T-helper 22 cell (primary cell): ENCODE measurements around the gene FAM227B.
"Not testable (repeated sequence)": the region's sequence is repeated elsewhere in the genome, so short reads cannot be mapped to it uniquely, and the experiment has no call there.

Source experiments
- DNase-seq: peaks from one replicate; pipeline ENCODE4 v3.0.0-alpha.2; 2020; ENCODE audit warnings: low read depth

The FAM227B gene, protein sequence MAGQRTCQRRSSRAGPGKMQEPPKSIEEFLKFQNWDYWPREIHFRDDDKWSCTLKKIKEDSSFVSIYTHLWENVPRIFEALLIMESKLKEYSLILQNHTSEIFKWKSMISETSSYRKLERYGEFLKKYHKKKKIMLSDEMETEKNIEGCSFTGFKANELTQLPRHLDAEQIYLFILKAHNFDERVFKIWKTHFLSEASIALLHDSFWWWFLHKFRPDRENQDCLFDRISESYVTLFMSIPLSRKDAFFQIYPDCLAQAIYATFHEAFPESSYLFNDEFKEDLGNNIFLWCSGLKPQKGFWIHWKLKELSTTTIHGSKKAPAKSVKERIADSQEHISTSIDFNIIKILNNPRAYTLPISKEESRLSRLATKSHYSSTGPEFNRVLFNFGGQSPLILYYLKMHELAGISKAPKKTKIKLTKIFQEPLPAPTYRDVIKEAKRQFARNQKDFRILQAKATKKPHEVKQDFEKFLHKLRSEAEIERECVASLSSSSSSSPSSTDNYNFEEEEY

DNA sequence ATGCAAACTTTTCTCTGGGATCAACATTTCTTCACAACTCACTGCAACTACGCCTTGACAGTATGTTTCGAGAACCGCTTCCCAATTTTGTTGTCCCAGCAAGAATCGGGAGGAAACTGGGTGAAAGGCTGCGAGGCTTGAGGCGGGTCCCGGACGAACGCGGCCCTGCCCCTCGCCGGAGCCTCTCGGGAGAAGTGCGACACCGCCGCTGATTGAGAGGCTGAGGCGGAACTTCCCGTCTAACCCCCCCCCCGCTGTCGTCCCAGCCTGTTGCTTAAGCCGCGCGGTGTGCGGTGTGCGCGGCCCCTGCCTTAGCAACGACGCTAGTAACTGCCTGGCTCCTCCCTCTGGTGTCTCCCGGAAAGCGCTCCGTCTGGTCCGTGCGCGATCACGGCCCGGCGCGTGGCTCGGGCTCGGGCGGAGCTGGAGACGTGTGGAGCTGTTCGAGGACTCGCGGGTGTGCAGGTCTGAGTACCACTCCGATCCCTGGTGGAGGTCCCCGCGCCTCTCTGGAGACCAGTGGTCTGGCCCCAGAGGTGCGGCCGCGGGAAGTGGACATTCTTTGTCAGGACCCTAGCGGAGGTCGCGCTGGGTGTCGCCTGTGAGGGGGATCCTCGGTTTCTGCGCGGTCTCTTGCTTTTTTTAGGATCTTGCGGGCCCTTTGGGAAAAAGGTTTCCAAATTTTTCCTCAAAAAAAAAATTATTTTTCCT, at the start of gene FAM227B, which contains the start of gene DTWD1:
FAM227B (minus strand) TSS at position 161 of the 711 bp plus-strand sequence. CDS start 5,647 bp downstream, outside the sequence.
DTWD1 (plus strand) TSS at position 391 of the 711 bp plus-strand sequence. CDS start 4,120 bp downstream, outside the sequence.
- DNase-seq, result peak; percentile 89

DNA sequence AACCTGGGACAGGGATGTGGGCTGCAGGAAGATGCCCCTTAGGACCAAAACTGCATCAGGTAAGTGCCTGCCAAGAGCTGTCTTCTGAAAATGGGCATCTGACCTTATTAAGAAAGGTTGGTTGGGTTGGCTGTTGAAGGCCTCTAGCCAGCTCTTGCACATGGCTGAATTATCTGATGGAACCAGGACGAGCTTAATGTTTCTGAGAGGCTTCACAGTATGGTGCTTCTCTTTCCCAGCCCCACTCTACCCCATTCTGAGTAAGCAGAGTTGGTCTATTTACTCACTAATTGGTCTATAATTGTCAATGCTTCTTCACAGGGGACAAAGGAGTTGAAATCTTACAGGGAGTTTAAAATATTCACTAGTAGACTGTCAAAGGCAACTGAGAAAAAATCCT, 48.7 kb upstream of the FAM227B start:
- DNase-seq, result no peak

DNA sequence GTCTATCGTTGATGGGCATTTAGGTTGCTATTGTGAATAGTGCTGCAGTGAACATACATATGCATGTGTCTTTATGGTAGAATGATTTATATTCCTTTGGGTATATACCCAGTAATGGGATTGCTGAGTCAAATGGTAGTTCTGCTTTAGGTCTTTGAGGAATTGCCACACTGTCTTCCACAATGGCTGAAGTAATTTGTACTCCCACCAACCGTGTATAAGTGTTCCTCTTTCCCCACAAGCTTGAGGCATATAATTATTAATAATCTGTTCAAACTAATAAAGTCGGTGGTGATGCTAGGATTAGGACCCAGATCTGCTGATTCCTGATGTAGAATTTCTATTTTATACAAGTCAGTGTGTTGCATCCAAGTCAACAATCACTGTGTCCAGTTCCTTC, 45.9 kb upstream of the FAM227B start:
- not testable (repeated sequence) for DNase-seq

DNA sequence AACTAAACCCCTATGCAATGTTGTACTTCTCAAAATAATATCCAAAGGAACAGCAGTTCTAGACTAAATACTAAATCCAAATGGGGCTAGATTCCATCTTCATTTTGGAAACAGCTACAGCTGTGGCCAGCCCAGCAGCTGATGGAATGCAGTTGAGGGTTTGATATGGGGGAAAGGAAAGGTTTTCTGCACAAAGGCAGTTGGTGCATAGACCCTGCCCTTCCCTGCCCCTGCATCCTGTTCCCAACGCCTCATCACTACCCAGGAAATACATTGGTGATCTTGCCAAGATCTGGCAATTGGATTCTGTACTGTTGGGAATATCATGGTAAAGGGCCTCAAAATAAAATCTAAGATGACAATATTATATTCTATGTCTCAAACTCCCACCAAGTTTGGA, 44.1 kb upstream of the FAM227B start:
- DNase-seq, result no peak

DNA sequence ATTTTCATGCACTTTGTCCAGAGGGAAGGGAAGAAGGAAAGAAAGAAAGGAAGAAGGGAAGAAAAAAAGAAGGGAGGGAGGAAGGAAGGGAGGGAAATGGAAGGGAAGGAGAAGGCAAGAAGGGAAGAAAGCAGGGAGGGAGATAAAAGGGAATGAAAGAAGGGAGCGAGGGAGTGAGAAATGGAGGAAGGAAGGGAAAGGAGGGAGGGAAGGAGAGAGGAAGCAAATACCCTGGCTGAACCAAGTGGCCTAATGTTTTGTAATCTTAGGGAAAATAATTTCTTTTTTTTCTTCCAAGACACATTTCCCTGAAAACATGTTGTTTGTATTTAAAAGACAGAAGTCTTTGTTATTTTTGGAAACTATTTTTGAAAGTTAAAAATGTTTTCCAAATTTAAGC, 36.1 kb upstream of the FAM227B start:
- no peak for DNase-seq

DNA sequence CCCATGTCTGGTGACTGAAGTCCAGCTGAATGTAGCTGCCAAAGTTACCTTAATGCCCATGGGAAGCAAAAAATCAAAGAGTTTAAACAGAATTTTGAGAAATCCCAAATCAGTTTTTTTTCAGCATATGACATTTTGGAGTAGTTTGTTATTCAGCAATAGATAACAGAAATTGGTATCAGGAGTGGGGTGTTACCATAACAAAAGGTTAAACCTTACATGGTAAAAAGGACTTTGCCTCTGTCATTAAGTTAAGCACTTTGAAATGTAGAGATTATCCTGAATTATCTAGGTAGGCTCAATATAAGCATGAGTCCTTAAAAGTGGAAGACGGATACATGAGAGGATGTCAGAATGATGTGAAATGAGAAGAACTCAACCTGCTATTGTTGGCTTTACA, 32.3 kb upstream of the FAM227B start:
- no peak for DNase-seq

DNA sequence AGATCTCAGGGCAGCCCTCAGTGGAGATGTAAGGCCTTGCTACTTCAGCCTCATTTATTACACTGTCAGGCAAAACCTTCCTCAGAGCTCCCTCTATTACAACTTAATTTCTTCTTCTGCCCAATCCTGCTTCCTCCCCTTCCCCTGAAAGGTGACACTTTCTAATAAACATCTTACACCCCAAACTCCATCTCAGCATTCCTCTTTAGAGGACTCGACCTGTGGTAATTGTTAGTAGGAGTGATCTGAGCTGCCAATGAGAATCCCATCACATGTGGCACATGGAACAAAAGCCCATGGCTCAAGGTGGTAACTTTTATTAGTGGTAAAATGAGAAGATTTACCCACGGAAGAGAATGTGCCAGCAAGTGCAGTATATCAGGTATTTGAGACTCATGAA, 30.1 kb upstream of the FAM227B start:
- no peak for DNase-seq

DNA sequence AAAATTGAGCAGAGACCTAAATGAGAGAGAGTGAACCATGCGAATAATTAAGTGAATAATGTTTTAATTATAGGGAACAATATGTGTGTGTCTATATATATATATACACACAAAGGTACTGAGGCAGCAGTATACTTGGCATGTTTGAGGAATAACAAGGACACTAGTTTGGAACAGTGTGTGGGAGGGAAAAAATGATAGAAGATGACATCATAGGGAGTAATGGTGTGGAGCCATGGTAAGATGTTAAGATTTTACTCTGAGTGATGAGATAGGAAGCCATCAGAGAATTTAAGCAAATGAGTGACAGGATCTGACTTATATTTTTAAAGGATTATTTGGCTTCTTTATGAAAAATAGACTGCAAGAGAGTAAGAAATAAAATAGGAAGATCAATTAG, 29.4 kb upstream of the FAM227B start:
- no peak for DNase-seq

DNA sequence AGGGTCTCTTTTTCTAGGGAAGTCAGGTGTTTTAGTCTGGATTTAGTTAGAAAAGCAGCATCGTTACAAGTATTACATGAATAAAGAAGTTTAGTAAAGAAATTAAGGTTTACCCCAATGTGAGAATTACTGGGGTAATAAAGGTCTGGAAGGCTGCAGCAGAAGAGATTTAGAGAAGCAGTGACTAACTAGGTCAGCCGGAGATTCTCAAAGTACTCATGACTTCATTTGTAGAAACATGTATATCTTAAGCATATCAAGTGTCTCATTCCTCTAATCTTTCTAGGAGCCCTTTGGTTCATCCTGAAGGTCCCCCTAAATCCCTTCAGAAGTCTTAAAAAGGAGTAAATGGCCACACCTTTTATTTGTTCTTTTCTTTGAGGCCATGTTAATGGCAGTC, 26.3 kb upstream of the FAM227B start:
- no peak for DNase-seq

DNA sequence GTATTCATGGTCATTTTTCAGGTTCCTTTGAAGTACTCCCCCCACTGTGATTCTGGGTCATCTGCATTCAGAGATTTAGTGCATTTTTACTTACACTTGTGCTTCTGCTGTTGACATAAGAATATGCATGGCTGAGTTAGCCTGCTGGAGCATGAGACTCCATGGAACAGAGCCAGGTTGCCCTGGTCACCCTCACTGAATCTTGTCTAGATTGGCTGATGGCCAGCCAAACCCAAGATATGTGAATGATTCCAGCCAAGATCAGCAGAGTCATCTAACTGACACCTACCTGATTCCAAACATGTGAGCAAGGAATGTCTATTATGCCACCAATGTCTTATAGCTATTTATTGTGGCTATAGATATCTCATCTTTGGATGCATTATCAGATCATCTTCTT, 25.3 kb upstream of the FAM227B start:
- DNase-seq, result no peak

DNA sequence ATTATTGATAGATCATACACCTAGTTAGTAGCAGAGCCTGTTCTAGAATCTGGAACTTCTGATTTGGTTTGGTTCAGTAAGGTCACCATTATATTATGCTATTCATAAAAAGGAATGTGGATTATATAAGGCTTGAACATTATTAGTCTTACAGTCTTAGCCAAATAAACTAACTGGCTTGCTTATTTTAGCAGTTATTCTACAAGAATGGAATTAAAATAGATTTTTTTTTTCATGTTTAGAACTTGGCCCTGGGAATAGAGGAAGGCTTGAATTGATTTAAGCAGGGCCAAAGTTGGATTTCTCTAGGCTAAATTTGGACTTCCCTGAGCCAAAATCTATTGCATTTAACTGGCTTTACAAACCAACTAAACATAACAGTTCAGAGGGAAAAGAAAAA, 24.7 kb upstream of the FAM227B start:
- no peak for DNase-seq

DNA sequence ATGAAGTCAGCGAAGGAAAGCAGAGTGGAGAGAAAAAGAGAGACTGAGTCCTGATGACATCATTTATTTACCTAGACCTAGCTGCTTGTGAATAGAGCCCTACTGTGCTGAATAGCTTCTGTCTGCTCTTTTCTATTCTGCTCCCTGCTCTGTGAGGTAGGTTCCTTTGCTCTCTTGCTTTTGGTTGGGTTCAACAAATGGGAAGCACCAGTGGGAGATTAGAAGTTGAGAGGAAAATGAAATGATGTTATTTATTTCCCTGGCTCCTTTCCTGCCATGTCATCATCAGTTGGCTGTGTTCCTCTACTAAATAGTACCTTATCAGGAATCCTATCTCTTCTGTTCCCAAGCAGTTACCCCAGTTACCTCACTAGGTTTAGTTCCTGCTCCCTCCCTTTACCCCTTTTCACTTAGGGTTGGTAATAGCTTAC, 23.8 kb upstream of the FAM227B start:
- DNase-seq, result no peak

DNA sequence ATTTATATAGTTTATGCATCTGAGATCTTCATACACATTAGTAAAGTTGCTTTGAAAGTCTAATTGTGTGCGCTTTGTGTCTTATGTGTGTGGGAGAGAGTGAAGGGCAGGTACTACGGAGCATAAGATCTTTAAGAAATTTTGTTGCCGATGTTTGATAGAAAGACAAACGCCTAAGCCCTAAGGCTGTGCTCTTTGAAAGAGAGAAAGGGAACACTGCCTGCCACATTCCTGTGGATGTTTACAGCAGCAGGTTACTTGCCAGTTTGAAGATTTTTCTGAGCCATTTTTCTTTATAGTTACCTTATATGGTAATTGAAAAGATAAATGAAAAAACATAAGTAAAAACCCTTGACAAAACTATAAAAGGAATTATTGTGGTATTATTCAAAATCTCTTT, 17.2 kb upstream of the FAM227B start:
- no peak for DNase-seq

DNA sequence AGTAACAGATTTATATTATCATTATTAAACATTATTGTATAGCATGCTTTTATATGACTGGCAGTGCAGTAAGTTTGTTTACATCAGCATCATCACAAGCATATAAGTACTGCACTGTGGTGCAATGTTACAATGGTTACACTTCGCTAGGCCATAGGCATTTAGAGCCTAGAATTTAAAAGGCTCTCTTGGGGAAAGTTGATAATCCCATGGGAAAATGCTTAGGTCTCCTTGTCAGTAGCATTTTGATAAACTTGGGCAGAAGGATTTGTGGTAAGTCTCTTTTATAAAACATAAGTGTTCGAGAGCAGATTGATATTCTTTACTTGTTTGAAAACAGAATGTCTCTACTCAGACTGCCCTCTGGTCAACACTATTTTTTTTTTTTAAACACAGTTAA, 7.8 kb upstream of the FAM227B start:
- DNase-seq, result no peak

DNA sequence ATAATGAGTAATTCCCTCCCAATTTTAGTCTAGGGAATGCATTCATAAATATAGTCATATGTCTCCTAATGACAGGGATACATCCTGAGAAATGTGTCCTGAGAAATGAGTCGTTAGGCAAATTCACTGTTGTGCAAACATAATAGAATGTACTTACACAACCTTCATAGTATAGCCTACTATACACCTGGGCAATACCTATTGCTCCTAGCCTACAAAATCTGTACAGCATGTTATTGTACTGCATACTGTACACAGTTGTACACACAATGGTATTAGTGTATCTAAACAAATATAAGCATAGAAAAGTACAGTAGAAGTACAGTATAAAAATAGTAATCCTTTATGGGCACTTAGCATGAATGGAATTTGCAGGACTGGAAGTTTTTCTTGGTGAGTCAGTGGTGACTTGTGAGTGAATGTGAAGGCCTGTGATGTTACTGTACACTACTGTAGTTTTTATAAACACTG, 6.8 kb upstream of the FAM227B start:
- no peak for DNase-seq

DNA sequence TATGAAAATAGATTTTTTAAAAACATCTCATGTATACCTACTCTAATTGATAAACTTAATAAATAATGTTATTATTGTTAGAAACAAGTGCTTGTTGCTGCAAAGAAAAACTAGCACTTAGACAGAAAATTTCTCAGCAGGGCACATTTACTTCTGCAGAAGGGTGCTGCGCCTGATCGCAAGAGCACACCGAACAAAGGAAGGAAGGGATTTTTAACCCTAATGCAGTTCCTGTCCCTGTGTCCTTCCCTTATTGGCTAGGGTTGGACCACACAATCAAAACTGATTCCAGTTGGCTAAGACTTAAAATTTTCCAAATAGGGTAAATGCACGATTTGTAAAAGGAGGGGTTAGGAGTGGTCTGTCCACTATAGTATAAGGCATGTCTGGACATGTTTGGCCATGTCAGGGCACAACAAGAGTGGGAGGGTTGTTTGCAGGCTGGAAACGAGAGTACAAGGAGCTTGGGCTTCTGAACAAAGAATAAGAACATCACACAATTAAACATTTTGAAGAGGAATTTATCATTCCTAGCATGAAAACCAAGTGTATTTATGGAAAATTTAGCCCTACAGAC, 4.9 kb upstream of the FAM227B start:
- DNase-seq, result no peak

DNA sequence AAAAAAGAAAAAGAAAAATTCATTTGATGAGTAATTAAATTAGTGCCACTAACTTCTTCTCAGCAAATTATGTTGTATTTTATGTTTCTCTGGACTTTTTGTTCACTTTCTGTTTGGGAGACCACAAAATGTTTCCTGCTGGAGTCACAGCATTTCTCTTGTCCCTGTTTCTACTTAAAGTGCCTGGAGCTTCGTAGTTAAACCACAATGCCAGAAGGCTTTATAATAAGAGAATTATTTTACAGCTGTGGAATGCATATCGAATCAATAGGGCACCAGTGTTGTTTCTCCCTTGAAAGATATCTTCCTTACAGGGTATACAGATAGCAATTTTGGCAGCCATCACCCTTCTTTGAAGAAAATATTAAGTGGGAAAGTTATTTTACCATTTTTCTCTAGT, 3.4 kb upstream of the FAM227B start:
- DNase-seq, result no peak

DNA sequence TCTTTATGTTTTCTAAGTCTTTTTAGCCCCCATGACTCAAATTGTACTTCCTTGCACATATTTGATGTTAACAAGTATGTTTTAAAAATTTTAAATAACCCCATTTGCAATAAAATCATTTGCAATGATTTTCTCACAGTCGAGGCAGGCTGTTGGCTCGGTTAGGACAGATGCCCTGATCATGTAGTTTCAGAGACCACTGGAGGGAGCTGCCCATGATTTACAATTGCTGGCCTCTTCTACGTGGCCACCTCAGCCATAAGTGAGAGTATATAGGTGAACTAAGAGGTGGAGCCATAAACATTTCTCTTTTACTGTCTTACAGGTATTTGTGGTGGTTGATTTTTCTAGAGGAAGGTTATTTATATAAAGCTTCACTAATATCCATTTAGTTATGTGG, 1.9 kb upstream of the FAM227B start:
- DNase-seq, result no peak

DNA sequence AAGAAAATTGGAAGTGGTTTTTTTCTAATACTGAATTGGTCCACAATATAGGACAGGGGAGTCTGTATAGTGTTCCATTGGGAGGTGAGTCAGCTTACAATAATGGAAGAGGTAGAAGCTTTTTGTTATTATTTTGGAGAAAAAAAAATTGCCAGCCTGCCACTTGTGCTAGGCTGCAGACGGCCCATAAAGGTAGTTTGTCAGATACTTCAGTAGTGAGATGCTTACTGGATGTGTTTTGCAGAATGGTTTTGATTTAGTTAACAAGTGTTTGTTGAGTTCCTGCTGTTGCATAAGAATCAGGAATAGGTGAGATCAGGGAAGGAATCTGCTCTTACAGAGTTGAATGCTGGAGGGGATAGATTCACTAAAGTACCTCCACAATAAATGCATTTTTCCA, 1.3 kb upstream of the FAM227B start:
- DNase-seq, result no peak

DNA sequence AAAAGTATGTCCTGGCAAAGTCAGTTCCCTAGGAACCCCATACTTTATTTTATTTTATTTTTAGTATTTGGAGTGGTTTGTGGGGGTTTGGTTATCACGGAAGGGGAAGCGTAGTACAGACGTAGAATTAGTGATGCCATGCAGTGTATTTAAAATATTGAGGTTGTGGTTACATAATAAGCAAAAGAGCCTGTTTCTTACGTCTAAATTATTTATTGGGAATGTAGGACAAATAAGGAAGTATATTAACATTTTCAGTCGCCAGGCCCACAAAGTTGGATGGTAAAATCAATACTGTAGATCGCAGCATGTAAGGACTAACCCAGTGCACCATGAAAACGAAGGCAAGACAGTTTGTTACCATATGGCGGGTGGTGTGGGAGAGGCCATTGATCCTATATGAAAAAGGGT, 788 bp upstream of the FAM227B start:
- DNase-seq, result no peak

DNA sequence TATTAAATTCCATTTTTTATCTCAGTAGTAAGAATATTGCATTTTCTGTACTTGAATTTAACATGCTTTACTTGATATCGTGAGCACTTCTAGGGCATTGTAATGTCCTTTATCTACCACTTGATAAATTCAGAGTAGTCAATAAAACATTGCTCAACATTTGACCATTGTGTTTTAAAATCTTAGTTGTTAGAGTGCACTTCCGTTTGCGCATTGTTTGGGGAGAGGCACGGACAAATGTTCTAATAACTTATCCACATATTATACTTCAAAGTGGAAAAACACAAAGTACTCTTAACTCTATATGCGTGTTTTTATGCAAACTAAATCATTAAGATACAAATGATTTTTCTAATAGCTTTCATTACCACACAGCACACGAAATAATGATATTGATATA, 419 bp downstream of the FAM227B start:
- DNase-seq, result no peak

DNA sequence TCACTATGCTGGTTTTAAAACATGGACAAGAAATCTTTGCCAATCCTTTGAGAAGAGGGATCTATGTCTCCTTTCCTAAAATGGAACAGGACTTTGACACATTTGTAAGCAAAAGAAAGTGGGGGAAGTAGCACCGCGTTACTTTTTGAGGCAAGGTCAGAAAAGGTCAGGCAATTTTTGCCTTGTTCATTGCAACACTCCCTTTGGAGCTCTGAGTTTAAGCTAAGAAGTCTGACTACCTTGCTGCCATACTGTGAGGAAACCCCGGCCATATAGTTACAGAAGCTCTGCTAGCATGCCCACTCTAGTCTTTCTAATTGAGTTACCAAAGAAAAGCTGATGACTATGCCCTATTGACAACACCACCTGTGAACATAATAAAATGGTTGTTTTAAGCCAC, 1.4 kb downstream of the FAM227B start:
- DNase-seq, result no peak

DNA sequence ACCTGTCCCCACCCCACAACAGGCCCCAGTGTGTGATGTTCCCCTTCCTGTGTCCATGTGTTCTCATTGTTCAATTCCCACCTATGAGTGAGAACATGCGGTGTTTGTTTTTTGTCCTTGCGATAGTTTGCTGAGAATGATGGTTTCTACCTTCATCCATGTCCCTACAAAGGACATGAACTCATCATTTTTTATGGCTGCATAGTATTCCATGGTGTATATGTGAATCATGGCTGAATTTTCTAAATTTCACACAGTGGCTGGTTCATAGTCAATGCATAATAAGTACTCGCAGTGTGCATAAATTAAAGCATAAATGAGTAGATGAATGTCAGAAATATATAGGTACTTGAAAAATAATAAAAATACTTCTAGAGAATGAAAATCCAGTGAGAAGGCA, 8.4 kb downstream of the FAM227B start:
- DNase-seq, result not testable (repeated sequence)
